Tibial nerve (tissue), 4 donors: ENCODE measurements around the gene KRTAP1-5.

ENCODE experiments used
- EP300 ChIP-seq, 2 donors: sonication (generic); formaldehyde crosslinking; IDR thresholded peaks; one replicate each; pipeline ENCODE4 v1.6.1; 2017; ENCODE audit warnings: antibody characterized with exemption in 2 of 2, mild to moderate bottlenecking in 1 of 2
- POLR2A ChIP-seq, 2 donors: fragments of 450-650 bp; IDR thresholded peaks; one replicate each; pipeline ENCODE4 v1.6.1; 2017; ENCODE audit warnings: antibody characterized with exemption in 2 of 2, mild to moderate bottlenecking in 2 of 2, moderate library complexity in 2 of 2
- TF ChIP-seq, protein P1 (sequence below), 5 experiments: fragments of 200-600 bp in 3 of 5; fragments of 450-650 bp in 2 of 5; sonication (generic) in 3 of 5; IDR thresholded peaks; one replicate each; pipeline ENCODE4 v1.5.1; 2016 to 2019; ENCODE audit warnings: antibody characterized with exemption in 5 of 5, mild to moderate bottlenecking in 3 of 5, moderate library complexity in 2 of 5

DNA sequence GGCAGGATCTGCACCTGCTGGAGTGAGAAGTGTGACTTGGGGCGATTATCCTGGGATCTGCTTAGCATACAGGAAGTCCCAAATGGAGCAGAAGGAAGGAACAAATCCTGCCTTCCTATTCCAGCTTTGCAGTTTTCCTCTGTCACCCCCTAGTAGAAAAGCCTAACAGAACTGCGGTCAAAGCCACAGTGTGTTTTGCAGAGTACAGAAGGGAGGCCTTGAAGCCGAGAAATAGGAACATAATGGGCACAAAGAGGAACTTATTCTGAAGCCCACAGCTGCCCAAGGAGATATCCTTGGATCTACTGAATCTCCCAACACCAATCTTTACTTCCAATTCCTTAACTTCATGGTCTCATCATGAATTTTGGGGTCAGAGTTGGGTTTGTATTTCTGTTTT lies 8.5 kb downstream of the KRTAP1-5 start:
- no peak for TF ChIP-seq POLR2A (IDR thresholded peaks at IDR 0.05)
- TF ChIP-seq, protein P1, sequence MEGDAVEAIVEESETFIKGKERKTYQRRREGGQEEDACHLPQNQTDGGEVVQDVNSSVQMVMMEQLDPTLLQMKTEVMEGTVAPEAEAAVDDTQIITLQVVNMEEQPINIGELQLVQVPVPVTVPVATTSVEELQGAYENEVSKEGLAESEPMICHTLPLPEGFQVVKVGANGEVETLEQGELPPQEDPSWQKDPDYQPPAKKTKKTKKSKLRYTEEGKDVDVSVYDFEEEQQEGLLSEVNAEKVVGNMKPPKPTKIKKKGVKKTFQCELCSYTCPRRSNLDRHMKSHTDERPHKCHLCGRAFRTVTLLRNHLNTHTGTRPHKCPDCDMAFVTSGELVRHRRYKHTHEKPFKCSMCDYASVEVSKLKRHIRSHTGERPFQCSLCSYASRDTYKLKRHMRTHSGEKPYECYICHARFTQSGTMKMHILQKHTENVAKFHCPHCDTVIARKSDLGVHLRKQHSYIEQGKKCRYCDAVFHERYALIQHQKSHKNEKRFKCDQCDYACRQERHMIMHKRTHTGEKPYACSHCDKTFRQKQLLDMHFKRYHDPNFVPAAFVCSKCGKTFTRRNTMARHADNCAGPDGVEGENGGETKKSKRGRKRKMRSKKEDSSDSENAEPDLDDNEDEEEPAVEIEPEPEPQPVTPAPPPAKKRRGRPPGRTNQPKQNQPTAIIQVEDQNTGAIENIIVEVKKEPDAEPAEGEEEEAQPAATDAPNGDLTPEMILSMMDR (IDR thresholded peaks at IDR 0.05), result no peak
- no peak for TF ChIP-seq EP300 (IDR thresholded peaks at IDR 0.05)
